Measurements from ENCODE around the gene RBM28.

RBM28 gene

GRCh38 chr7:128266529-128266882 lies 77.2 kb downstream of the RBM28 start:
- Histone ChIP-seq H3K9me3 (no peaks in the 10 kb centered on the region), H3K27me3 (no peaks in the 10 kb centered on the region), H3K4me1 (peaks cover 38% of the 10 kb centered on the region), H3K36me3 (no peaks in the 10 kb centered on the region), H3K4me3 (ENCODE audit: low read depth, low read length) (peak overlapping the region; percentile 50)
- DNase-seq, result no peak
- TF ChIP-seq CTCF (IDR thresholded peaks at IDR 0.05; ENCODE audit: low read depth, low read length), result no peak

DNA sequence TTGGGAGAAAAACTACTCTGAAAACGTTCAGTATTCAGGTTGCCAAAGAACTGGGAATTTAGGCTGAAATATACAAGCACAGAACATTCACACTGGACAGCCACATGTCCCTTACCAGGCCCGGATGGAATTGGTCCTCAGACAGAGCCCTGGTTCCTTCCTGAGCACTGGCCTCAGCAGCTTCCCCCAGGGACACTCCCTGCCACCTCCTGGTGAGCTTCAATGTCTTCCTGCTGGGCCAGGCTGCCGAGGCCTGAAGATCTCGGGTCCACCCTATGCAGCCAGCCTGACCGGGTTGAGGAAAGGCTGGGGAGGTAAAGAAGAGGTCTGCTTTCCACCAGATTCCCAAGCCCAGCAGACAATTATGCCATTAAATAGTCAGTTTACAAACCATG lies 77.8 kb downstream of the RBM28 start:
- no peaks in the 10 kb centered on the region for H3K9me3 ChIP-seq
- H3K27me3 ChIP-seq, result no peaks in the 10 kb centered on the region
- no peak overlapping the region for H3K4me3 ChIP-seq (ENCODE audit: low read depth, low read length)
- H3K4me1 ChIP-seq, result peaks cover 38% of the 10 kb centered on the region
- TF ChIP-seq CTCF (IDR thresholded peaks at IDR 0.05; ENCODE audit: low read depth, low read length), result no peak
- peak; percentile 41 for DNase-seq
- no peaks in the 10 kb centered on the region for H3K36me3 ChIP-seq

GRCh38 chr7:128265156-128265905 lies 78.4 kb downstream of the RBM28 start:
- H3K4me3 ChIP-seq (ENCODE audit: low read depth, low read length), result no peak overlapping the region
- no peak for DNase-seq
- H3K27me3 ChIP-seq, result no peaks in the 10 kb centered on the region
- TF ChIP-seq CTCF (IDR thresholded peaks at IDR 0.05; ENCODE audit: low read depth, low read length), result no peak
- H3K9me3 ChIP-seq, result no peaks in the 10 kb centered on the region
- H3K4me1 ChIP-seq, result peaks cover 38% of the 10 kb centered on the region
- no peaks in the 10 kb centered on the region for H3K36me3 ChIP-seq

- Histone ChIP-seq H3K36me3 (no peaks in the 10 kb centered on the region), H3K27me3 (no peaks in the 10 kb centered on the region), H3K9me3 (no peaks in the 10 kb centered on the region), H3K4me1 (peaks cover 38% of the 10 kb centered on the region), H3K4me3 (ENCODE audit: low read depth, low read length) (no peak overlapping the region)
- TF ChIP-seq CTCF (IDR thresholded peaks at IDR 0.05; ENCODE audit: low read depth, low read length), result no peak
- DNase-seq, result peak; percentile 34
Measured at GRCh38 chr7:128264477-128264876, 79.2 kb downstream of the RBM28 start.

DNA sequence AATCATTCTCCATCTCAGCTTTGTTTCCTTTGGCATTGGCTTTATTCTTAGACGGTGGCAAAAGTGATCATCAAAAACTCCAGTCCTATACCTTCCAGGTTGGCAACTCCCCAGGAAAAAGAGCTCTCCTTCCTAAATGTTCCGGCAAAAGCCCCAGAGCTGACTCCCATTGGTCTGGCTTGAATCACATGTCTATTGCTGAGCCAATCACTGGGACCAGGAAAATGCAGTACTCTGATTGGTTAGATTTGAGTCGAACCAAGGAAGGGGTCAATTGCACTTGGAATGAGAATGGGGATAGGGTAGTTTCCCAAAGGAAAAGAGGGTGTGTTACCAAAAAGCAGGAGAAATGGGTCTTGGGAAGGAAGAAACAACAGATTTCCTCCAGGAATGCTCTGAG lies 80.3 kb downstream of the RBM28 start:
- no peak for DNase-seq
- H3K9me3 ChIP-seq, result no peaks in the 10 kb centered on the region
- H3K36me3 ChIP-seq, result no peaks in the 10 kb centered on the region
- no peak overlapping the region for H3K4me3 ChIP-seq (ENCODE audit: low read depth, low read length)
- peaks cover 38% of the 10 kb centered on the region for H3K4me1 ChIP-seq
- TF ChIP-seq CTCF (IDR thresholded peaks at IDR 0.05; ENCODE audit: low read depth, low read length), result no peak
- H3K27me3 ChIP-seq, result no peaks in the 10 kb centered on the region

GRCh38 chr7:128262273-128263028 lies 81.3 kb downstream of the RBM28 start:
- H3K9me3 ChIP-seq, result no peaks in the 10 kb centered on the region
- H3K36me3 ChIP-seq, result no peaks in the 10 kb centered on the region
- TF ChIP-seq CTCF (IDR thresholded peaks at IDR 0.05; ENCODE audit: low read depth, low read length), result no peak
- H3K4me1 ChIP-seq, result peaks cover 29% of the 10 kb centered on the region
- H3K27me3 ChIP-seq, result no peaks in the 10 kb centered on the region
- no peak overlapping the region for H3K4me3 ChIP-seq (ENCODE audit: low read depth, low read length)
- DNase-seq, result no peak
